SU-DHL-6 (cell line): ENCODE data around the gene ZSWIM7.

Source experiments
- H2AFZ ChIP-seq: fragments of 200-600 bp; sonication (generic); 2 replicates; pipeline ENCODE4 v1.6.1; 2014; ENCODE audit warnings: low read depth, mild to moderate bottlenecking, moderate library complexity, mixed read lengths, antibody characterized with exemption, low read length; ENCODE audit not compliant: severe bottlenecking
- H3F3A ChIP-seq: fragments of 200-600 bp; shearing (Covaris generic); 2 replicates; pipeline ENCODE4 v1.6.0; 2016; ENCODE audit warnings: antibody characterized with exemption, mild to moderate bottlenecking; ENCODE audit not compliant: insufficient read depth
- H3K27ac ChIP-seq: fragments of 200-600 bp; sonication (generic); 2 replicates; pipeline ENCODE4 v1.5.1; 2016; ENCODE audit warnings: low read depth, mild to moderate bottlenecking, low read length, moderate library complexity, mixed read lengths
- H3K27me3 ChIP-seq: fragments of 200-600 bp; sonication (generic), shearing (Covaris generic); 2 replicates; pipeline ENCODE4 v1.6.0; 2014; ENCODE audit warnings: mild to moderate bottlenecking, low read length
- H3K36me3 ChIP-seq: fragments of 200-600 bp; sonication (generic); 2 replicates; pipeline ENCODE4 v1.6.1; 2014; ENCODE audit warnings: mild to moderate bottlenecking, low read length, mixed read lengths
- H3K4me2 ChIP-seq: fragments of 300-600, 200-600 bp; shearing (Covaris generic), sonication (generic); 2 replicates; pipeline ENCODE4 v1.6.0; 2014; ENCODE audit warnings: low read length, low read depth, mild to moderate bottlenecking; ENCODE audit not compliant: poor library complexity, severe bottlenecking
- H3K4me3 ChIP-seq: fragments of 200-600 bp; sonication (generic); 2 replicates; pipeline ENCODE4 v1.5.1; 2014; ENCODE audit warnings: antibody characterized with exemption, low read length, mild to moderate bottlenecking, mixed read lengths; ENCODE audit not compliant: insufficient read depth, poor library complexity, severe bottlenecking
- H3K79me2 ChIP-seq: fragments of 200-600 bp; sonication (generic); 2 replicates; pipeline ENCODE4 v1.6.1; 2014; ENCODE audit warnings: mild to moderate bottlenecking, low read length, moderate library complexity; ENCODE audit not compliant: insufficient read depth
- H3K9ac ChIP-seq: fragments of 200-600 bp; sonication (generic); 2 replicates; pipeline ENCODE4 v1.7.0; 2014; ENCODE audit warnings: mild to moderate bottlenecking, low read length
- H3K9me2 ChIP-seq: fragments of 200-600 bp; sonication (generic); replicated peaks from 2 replicates; pipeline ENCODE4 v1.6.1; 2014; ENCODE audit warnings: low read length; ENCODE audit not compliant: insufficient read depth
- H3K9me3 ChIP-seq: fragments of 200-600 bp; sonication (generic); 2 replicates; pipeline ENCODE4 v1.6.1; 2014; ENCODE audit warnings: low read length, mixed read lengths; ENCODE audit not compliant: insufficient read depth
- H4K20me1 ChIP-seq: fragments of 200-600 bp; sonication (generic); 2 replicates; pipeline ENCODE4 v1.6.1; 2014; ENCODE audit warnings: low read depth, mild to moderate bottlenecking, antibody characterized with exemption, low read length, moderate library complexity, mixed read lengths
- CTCF ChIP-seq: fragments of 200-600 bp; sonication (generic); IDR thresholded peaks from one replicate; pipeline ENCODE4 v1.5.1; 2017; ENCODE audit warnings: antibody characterized with exemption, mild to moderate bottlenecking, low read length, moderate library complexity; ENCODE audit not compliant: insufficient read depth, poor library complexity, severe bottlenecking
- EZH2phosphoT487 ChIP-seq: fragments of 200-600 bp; sonication (generic), shearing (Covaris generic); conservative IDR thresholded peaks from 2 replicates; pipeline ENCODE4 v1.6.1; 2018; ENCODE audit warnings: mild to moderate bottlenecking, antibody characterized with exemption, low read length, moderate library complexity, mixed read lengths

The ZSWIM7 gene

GRCh38 chr17:15945527-15946191 is 53.8 kb downstream of the ZSWIM7 start:
- Histone ChIP-seq H3K4me2 (peak overlapping the region; percentile 68), H3K4me3 (peak overlapping the region; percentile 54), H3K9me3 (no peaks in the 10 kb centered on the region), H4K20me1 (no peaks in the 10 kb centered on the region), H3K27me3 (no peaks in the 10 kb centered on the region), H3K36me3 (no peaks in the 10 kb centered on the region), H2AFZ (peak overlapping the region; percentile 96), H3K27ac (no peak overlapping the region), H3K79me2 (no peaks in the 10 kb centered on the region), H3K9me2 (no peaks in the 10 kb centered on the region), H3F3A (no peaks in the 10 kb centered on the region), H3K9ac (peak overlapping the region; percentile 54)
- TF ChIP-seq EZH2phosphoT487 = no peak
- no peak for TF ChIP-seq CTCF

GRCh38 chr17:15944759-15945526 is 54.6 kb downstream of the ZSWIM7 start, which contains the start of gene ADORA2B:
Gene ADORA2B (plus strand): TSS chr17:15945130. CDS start chr17:15945249, 119 bp downstream.
- no peaks in the 10 kb centered on the region for H3K9me2 ChIP-seq
- no peaks in the 10 kb centered on the region for H3K9me3 ChIP-seq
- no peaks in the 10 kb centered on the region for H3K27me3 ChIP-seq
- no peaks in the 10 kb centered on the region for H3K36me3 ChIP-seq
- no peak within 1 kb of the TSS for H3K27ac ChIP-seq
- TF ChIP-seq CTCF (peak; percentile 24), EZH2phosphoT487 (no peak)
- H3K4me3 ChIP-seq = peak within 1 kb of the TSS; percentile 54
- peak within 1 kb of the TSS; percentile 96 for H2AFZ ChIP-seq
- no peaks in the 10 kb centered on the region for H3F3A ChIP-seq
- H3K79me2 ChIP-seq = no peaks in the 10 kb centered on the region
- peak within 1 kb of the TSS; percentile 54 for H3K9ac ChIP-seq
- no peaks in the 10 kb centered on the region for H4K20me1 ChIP-seq
- peak within 1 kb of the TSS; percentile 68 for H3K4me2 ChIP-seq

GRCh38 chr17:15943971-15944758 is 55.3 kb downstream of the ZSWIM7 start:
- Histone ChIP-seq H3K27me3 (no peaks in the 10 kb centered on the region), H4K20me1 (no peaks in the 10 kb centered on the region), H3K4me2 (peak overlapping the region; percentile 68), H3K79me2 (no peaks in the 10 kb centered on the region), H3K4me3 (peak overlapping the region; percentile 54), H3K9me3 (no peaks in the 10 kb centered on the region), H3K36me3 (no peaks in the 10 kb centered on the region), H3K27ac (no peak overlapping the region), H3K9ac (peak overlapping the region; percentile 54), H2AFZ (peak overlapping the region; percentile 96), H3K9me2 (no peaks in the 10 kb centered on the region), H3F3A (no peaks in the 10 kb centered on the region)
- TF ChIP-seq CTCF (no peak), EZH2phosphoT487 (no peak)
